Tibial artery (tissue), 4 donors: ENCODE results near the gene SEC14L5.
A peak's percentile ranks its signal among the peaks of the same experiment; 100 is the strongest.

Experiments used
- DNase-seq, 2 donors: peaks; one replicate each; pipeline ENCODE4 v3.0.0-alpha.2; 2019
- H3K27ac ChIP-seq, 2 donors: fragments of 200-600 bp; sonication (generic) in 1 of 2; 1 replicate in 1 of 2; 2 replicates in 1 of 2; pipeline ENCODE4 v1.5.1; 2018 to 2019; ENCODE audit warnings: mild to moderate bottlenecking in 1 of 2
- H3K27me3 ChIP-seq, 2 donors: fragments of 200-600 bp; sonication (generic) in 1 of 2; one replicate each; pipeline versions ENCODE4 v1.5.1 to v1.6.0; 2016 to 2019
- H3K36me3 ChIP-seq, 3 donors: fragments of 200-600 bp; sonication (generic) in 2 of 3; one replicate each; pipeline ENCODE4 v1.5.1; 2016 to 2019; ENCODE audit warnings: mild to moderate bottlenecking in 2 of 3
- H3K4me1 ChIP-seq, 4 donors: fragments of 200-600 bp; sonication (generic) in 2 of 4; 1 replicate in 3 of 4; 2 replicates in 1 of 4; pipeline ENCODE4 v1.5.1; 2016 to 2019
- H3K4me3 ChIP-seq, 2 donors: fragments of 200-600 bp; sonication (generic) in 1 of 2; 1 replicate in 1 of 2; 2 replicates in 1 of 2; pipeline ENCODE4 v1.5.1; 2018 to 2019; ENCODE audit warnings: mild to moderate bottlenecking in 2 of 2
- H3K9me3 ChIP-seq, 3 donors: fragments of 200-600 bp; sonication (generic) in 1 of 3; one replicate each; pipeline ENCODE4 v1.5.1; 2016 to 2019
- intact Hi-C: fragments of 100-400 bp; cut with DNase I; formaldehyde crosslinking; loops from one replicate; pipeline ENCODE4 v1.15.0; 2023; ENCODE audit warnings: low total_unique reads
- TF ChIP-seq, protein P1 (sequence below), 2 experiments: fragments of 200-600 bp in 1 of 2; fragments of 450-650 bp in 1 of 2; IDR thresholded peaks; one replicate each; pipeline ENCODE4 v1.5.1; 2017 to 2019; ENCODE audit warnings: antibody characterized with exemption in 2 of 2, mild to moderate bottlenecking in 1 of 2, moderate library complexity in 1 of 2

The SEC14L5 gene

DNA sequence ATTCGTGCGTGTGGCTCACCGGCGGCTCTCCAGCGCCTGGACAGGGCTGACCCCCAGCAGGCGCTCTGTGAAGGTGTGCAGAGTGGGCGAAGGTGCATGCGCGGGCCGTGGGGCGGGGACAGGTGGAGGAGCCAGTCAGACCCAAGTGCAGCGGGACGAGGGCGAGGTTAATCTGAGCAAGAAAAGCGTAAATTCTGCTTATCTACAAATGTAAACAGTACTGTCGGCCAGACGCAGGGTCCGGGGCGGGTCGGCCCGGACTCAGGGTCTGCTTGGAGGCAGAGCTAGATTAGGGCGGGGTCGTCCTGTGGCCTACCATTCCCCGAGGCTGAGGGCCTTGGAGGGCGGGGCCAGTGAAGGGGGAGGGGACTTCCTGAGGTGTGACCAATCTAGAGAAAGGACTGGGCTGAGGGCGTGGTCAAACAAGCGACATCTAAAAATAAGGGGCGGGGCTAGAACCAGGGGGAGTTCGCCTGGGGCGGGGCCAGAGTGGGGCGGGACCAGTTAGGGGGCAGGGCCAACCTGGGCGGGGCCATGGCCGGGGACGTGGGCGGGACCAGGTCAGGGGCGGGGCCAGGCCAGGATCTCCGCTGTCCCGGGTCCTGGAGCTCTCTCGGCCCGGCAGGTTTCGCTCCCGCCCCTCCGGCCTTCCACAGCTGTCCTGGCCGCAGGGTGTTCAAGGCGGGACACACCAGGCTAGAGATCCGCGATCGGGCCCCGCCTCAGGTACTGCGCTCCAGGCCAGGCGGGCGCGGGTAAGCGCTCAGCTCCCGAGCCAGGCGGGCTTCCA lies at the start of gene SEC14L5:
TSS of gene SEC14L5 (plus strand) at position 611 of the 790 bp plus-strand sequence. CDS start 994 bp downstream, outside the sequence.
- Histone ChIP-seq H3K27ac (peak within 1 kb of the TSS; percentile 56 to 61), H3K4me3 (peak within 1 kb of the TSS; percentile 44 to 60), H3K36me3 (no peaks in the 10 kb centered on the region), H3K27me3 (peaks cover 0 to 4% of the 10 kb centered on the region in 2 donors), H3K4me1 (peaks cover 4 to 30% (median 20%) of the 10 kb centered on the region in 4 donors), H3K9me3 (no peaks in the 10 kb centered on the region)
- peak; percentile 98 for DNase-seq
- TF ChIP-seq, protein P1, sequence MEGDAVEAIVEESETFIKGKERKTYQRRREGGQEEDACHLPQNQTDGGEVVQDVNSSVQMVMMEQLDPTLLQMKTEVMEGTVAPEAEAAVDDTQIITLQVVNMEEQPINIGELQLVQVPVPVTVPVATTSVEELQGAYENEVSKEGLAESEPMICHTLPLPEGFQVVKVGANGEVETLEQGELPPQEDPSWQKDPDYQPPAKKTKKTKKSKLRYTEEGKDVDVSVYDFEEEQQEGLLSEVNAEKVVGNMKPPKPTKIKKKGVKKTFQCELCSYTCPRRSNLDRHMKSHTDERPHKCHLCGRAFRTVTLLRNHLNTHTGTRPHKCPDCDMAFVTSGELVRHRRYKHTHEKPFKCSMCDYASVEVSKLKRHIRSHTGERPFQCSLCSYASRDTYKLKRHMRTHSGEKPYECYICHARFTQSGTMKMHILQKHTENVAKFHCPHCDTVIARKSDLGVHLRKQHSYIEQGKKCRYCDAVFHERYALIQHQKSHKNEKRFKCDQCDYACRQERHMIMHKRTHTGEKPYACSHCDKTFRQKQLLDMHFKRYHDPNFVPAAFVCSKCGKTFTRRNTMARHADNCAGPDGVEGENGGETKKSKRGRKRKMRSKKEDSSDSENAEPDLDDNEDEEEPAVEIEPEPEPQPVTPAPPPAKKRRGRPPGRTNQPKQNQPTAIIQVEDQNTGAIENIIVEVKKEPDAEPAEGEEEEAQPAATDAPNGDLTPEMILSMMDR (IDR thresholded peaks at IDR 0.05), result no peak
- intact Hi-C loops, result loop anchor here (2.0 kb wide), 1 partner anchor 109 kb away; no protein-coding TSS in a partner anchor

DNA sequence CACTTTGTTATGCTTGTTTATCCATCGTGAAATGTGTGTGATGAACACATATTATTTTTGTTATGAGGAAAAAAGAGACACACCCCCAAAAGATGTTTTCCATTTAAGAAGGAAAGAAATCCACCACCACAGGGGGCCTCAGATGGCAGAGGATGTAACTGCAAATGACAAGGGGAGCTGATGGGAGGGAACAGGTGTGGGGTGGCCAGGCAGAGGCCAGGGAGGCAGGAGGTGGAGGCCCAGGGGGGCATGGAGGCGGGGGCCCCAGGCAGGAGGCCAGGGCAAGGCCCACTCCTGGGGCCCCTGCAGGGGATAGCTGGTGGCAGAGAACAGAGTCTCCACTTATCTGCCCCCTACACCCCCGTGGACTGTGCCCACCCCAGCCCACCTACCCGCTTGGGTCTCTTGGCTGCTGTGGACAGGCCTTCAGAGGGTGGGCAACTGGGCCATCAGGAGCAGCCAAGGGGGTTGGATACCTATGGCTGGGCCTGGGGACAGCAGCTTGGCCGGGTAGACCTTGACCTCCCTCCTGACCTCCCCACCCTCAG lies 49.2 kb upstream of the SEC14L5 start:
- no peak overlapping the region for H3K4me3 ChIP-seq
- H3K27me3 ChIP-seq, result peaks cover 0 to 3% of the 10 kb centered on the region in 2 donors
- no peak overlapping the region for H3K27ac ChIP-seq
- TF ChIP-seq, protein P1 (IDR thresholded peaks at IDR 0.05), result no peak
- intact Hi-C loops, result no loop called here
- peaks cover 0 to 29% (median 0%) of the 10 kb centered on the region in 3 donors for H3K36me3 ChIP-seq
- H3K9me3 ChIP-seq, result no peaks in the 10 kb centered on the region
- no peak for DNase-seq
- no peaks in the 10 kb centered on the region for H3K4me1 ChIP-seq

DNA sequence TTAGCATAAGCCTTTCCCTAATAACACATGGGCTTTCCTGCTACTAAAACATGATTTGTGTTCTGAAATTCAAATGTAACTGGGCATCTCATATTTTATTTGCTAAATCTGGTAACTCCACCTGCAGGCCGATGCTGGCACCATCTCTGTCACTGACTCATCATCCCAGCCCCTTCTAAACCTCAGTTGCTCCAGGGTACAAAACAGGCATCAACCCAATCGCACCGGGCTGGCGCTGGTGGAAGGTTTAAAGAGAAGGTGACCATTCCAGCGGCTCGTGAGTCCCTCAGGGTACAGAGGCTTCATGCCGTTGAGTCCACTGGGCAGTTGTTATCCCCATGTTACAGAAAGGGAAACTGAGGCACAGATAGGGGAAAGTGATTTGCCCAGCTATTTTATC lies 48.3 kb upstream of the SEC14L5 start:
- intact Hi-C loops, result no loop called here
- TF ChIP-seq, protein P1 (IDR thresholded peaks at IDR 0.05), result no peak

DNA sequence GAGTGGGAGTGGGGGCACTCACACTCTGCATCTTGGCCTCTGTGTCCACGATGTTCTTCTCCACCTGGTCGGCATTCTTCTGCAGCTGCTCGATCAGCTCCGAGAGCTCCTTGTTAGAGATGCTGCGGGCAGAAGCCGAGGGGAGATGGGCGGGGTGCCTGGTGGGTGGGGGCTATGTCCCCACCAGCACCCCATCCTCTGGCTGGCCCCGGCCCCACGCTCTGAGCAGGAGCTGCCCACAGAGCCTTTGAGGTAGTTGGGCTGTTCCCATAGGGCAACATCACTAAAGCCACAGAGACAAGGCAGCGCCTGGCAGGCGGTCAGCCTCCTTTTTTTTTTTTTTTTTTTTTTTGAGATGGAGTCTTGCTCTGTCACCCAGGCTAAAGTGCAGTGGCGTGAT lies 47.3 kb upstream of the SEC14L5 start:
- intact Hi-C loops, result no loop called here
- no peak for DNase-seq
- TF ChIP-seq, protein P1 (IDR thresholded peaks at IDR 0.05), result no peak

More for the DNA sequence above, 48.3 kb upstream of the SEC14L5 start:
- Histone ChIP-seq H3K27me3 (peaks cover 0 to 3% of the 10 kb centered on the region in 2 donors), H3K4me3 (no peak overlapping the region), H3K4me1 (no peaks in the 10 kb centered on the region), H3K9me3 (no peaks in the 10 kb centered on the region), H3K27ac (no peak overlapping the region), H3K36me3 (peaks cover 0 to 22% (median 0%) of the 10 kb centered on the region in 3 donors)
- DNase-seq, result no peak

DNA sequence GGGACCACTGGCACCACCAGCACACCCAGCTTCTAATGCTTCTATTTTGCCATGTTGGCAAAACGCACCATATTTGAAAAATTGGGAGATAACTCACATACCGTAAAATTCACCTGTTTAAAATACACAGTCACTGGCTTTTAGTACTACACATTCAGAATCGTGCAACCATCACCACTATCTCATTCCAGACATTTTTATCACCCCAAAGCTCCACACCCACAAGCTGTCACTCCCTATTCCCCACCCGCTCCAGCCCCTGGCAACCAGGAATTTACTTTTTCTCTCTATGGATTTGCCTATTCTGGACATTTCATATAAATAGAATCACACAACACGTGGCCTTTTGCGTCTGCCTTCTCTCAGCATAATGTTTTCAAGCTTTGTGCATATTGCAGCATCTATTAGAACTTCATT lies 46.2 kb upstream of the SEC14L5 start:
- peaks cover 0 to 3% of the 10 kb centered on the region in 2 donors for H3K27me3 ChIP-seq
- H3K27ac ChIP-seq, result no peak overlapping the region
- intact Hi-C loops, result no loop called here
- no peaks in the 10 kb centered on the region for H3K9me3 ChIP-seq
- no peaks in the 10 kb centered on the region for H3K4me1 ChIP-seq
- no peak overlapping the region for H3K4me3 ChIP-seq
- DNase-seq, result no peak
- H3K36me3 ChIP-seq, result peaks cover 0 to 17% (median 0%) of the 10 kb centered on the region in 3 donors
- TF ChIP-seq, protein P1 (IDR thresholded peaks at IDR 0.05), result no peak

More for the DNA sequence above, 47.3 kb upstream of the SEC14L5 start:
- H3K9me3 ChIP-seq, result no peaks in the 10 kb centered on the region
- H3K36me3 ChIP-seq, result peaks cover 0 to 17% (median 0%) of the 10 kb centered on the region in 3 donors
- H3K27ac ChIP-seq, result no peak overlapping the region
- H3K27me3 ChIP-seq, result peaks cover 0 to 3% of the 10 kb centered on the region in 2 donors
- no peaks in the 10 kb centered on the region for H3K4me1 ChIP-seq
- no peak overlapping the region for H3K4me3 ChIP-seq
